Measurements from ENCODE around the gene PARP12.

Gene PARP12

DNA sequence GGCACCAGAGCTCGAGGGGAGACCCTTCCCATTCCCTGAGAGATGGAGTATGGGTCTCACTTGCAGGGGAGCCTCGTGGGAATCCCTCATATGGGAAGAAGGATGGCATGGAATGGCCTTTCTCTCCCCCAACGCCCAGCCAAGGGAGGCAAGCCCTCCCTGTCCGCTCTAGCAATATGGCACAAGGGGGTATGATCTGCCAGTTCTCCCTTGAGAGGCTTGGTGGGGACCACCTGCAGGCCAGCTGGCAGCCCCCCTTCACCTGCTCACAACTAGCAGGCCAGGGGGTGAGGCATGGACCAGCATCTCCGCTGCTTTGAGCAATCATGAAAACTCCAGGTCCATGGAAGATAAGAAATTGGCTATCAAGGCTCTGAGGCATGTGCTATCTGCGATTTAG is 70.8 kb downstream of the PARP12 start:
- no peak for DNase-seq (ENCODE audit: low read depth, low spot score)

GRCh38 chr7:139991269-139991666 is 71.5 kb downstream of the PARP12 start:
- DNase-seq (ENCODE audit: low read depth, low spot score) = no peak

- DNase-seq (ENCODE audit: low read depth, low spot score) = no peak
Observed at GRCh38 chr7:139990571-139991268, 72.0 kb downstream of the PARP12 start.

- no peak for DNase-seq (ENCODE audit: low read depth, low spot score)
Observed at GRCh38 chr7:139990142-139990535, 72.6 kb downstream of the PARP12 start.

DNA sequence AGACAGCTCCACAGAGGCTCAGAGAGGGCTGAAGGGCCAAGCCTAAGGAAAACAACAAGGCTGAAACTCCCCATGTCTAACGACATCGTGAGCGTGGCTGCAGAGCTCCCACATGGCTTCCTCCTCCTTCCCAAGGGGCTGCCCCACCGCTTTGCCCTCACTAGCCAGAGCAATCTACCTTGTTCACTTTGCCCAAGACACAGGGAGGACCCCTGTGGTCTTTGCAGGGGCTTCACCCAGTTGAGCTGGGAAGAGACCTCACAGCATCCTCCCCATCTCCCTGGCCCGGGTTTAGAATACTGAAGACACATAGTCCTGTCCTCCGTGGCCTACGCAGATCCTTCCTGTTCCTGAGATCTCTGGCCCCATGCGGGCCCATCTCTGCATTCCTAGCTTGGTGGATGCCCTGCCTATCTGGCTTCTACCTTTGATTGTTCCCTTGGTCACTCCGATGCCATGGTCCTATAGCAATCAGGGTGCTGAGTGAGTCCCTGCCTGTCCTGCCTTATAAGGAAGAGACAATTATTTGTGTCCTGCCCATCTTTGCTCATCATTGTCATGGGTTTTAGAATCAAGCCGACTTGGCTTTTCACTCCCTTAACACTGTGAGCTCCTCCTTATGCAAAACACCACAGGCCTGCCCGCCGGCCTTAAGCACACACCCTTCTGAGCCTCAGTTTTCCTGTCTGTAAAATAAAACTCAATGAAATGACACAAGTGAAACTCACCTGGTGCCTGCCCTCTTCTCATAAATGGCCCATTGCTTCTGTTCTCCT is 73.2 kb downstream of the PARP12 start:
- no peak for DNase-seq (ENCODE audit: low read depth, low spot score)

- peak; percentile 60 for DNase-seq (ENCODE audit: low read depth, low spot score)
Observed at GRCh38 chr7:139987691-139988516, 74.8 kb downstream of the PARP12 start.

DNA sequence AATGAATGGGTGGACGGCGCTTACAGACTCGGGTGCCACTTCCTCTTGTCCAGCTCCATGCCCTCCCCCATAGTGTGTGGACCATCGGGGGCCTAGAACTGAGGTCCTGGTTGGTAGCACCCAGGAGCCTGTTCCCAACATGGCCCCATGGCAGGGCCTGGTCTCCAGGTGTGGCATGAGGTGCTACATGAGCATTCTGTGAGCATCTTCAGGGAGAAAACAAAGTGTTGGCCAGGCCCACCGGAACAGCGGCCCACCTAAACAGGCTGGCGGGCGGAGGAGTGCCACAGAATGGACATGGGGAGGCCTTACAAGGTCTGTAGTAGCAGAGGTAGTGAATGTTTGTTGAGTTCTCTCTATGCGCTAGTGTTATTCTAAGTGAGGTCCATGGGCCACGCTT is 76.9 kb downstream of the PARP12 start:
- DNase-seq (ENCODE audit: low read depth, low spot score) = no peak

DNA sequence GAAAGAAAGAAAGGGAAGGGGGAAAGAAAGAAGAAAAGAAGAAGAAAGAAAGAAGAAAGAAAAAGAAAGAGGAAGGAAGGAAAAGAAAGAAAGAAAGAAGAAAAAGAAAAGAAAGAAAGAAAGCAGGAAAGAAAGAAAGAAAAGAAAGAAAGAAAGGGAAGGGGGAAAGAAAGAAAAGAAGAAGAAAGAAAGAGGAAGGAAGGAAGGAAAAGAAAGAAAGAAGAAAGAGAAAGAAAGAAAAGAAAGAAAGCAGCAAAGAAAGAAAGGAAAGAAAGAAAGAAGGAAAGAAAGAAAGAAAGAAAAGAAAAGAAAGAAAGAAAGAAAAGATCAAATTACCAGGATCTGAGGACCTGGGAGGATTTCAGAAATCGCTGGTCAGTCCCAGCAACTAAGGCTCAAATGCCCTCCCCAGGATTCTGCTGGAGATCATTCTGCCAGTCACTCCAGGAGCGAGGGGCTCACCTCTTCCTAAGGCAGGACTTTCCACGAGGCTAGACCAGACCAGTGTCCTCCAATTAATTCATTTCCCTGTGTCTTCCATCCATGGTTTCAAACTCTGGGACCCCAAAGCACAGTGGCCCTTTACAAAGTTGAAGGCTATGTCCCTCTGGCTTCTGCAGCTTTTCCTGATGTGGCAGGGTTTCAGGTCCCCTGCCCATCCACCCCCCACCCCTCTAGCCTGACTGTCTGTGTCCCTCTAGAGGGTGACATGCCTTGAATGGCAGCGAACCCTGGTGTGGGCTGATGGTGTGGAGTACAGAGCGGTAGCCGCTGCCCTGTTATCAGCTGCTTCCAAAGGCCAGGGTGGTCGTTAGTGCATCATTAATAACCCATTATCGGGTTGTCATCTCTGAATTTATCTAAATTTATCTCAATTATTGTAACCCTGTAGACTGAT is 77.9 kb downstream of the PARP12 start:
- no peak for DNase-seq (ENCODE audit: low read depth, low spot score)

DNA sequence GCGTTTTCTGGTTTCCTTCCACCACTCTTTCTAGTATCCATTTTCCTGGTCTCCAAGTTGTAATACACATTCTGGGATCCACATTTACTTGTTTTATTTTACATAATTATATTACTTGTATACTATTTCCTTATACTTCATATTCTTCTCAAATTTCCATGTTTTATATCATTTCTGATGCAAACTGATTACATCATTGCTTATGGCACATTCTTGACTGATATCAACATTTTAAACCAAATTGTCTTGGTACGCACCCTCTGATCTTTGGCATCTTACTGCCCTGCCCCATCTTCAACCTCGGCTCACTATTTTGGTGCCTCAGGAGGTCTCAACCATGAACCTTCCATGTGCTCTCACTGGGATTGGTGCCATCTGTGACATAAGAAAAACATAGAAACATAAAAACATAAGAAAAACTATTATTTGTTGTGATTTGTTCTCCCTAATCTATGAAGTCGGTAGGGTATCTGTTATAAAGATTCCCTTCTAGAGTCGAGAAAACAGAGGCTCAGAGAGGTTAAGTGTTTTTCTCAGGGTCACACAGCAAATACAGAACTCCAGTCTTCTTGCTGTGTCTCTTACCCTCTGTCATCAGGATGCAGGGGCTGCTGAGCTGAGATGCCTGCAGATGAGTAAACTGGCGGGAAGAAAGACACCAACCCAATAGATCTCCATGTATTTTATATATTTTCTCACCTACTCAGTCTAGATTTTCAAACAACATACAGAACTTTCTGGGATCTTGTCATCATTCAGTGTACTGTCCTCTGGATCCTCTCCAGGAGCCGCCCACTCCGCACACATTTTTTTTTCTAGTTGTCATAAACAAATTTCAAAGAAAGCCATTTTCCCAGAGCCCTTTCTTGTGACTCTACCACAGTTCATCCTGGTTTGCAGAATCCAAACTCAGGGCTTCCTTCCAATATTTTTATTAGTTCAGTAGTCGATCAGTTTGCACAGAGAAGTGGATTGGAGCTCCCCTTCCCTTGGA is 79.5 kb downstream of the PARP12 start:
- DNase-seq (ENCODE audit: low read depth, low spot score) = no peak

GRCh38 chr7:139981511-139981895 is 81.2 kb downstream of the PARP12 start:
- DNase-seq (ENCODE audit: low read depth, low spot score) = no peak

- no peak for DNase-seq (ENCODE audit: low read depth, low spot score)
Observed at GRCh38 chr7:139976838-139977656, 85.7 kb downstream of the PARP12 start.

DNA sequence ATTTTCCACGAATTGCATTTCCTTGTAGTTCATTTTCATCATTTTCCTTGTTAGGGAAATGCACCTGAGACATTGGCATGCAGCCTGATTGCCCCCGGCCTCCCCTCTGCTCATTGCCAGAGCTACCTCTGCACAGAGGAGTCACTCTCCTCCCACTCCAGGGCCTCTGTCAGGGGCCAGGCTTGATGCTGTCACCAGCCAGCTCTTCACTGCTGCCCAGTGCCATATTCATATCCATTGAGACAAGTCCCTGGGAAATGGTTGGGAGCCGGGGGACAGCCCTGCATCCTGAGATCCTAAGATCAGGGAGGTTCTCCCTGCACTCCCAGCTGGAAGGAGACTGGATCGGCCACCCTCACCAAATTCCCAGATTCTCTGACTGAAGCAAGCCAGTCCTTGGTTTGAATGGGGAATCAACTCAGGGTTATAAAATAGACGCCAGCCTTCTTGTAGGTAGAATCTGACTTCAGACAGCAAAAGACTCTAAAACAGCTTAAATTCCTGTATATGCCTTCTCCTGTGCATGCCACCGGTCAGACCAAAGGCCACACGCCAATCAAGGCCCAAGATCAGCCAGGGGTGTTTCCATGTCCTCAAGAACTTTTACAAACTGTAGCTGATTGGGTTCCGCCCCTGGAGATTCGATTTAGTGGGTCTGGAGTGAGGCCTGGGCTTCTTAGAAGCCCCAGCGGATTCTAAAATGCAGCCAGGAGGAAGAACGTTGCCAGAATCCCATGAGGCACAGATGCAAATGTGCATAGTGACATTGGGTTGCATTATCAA is 86.5 kb downstream of the PARP12 start:
- no peak for DNase-seq (ENCODE audit: low read depth, low spot score)

DNA sequence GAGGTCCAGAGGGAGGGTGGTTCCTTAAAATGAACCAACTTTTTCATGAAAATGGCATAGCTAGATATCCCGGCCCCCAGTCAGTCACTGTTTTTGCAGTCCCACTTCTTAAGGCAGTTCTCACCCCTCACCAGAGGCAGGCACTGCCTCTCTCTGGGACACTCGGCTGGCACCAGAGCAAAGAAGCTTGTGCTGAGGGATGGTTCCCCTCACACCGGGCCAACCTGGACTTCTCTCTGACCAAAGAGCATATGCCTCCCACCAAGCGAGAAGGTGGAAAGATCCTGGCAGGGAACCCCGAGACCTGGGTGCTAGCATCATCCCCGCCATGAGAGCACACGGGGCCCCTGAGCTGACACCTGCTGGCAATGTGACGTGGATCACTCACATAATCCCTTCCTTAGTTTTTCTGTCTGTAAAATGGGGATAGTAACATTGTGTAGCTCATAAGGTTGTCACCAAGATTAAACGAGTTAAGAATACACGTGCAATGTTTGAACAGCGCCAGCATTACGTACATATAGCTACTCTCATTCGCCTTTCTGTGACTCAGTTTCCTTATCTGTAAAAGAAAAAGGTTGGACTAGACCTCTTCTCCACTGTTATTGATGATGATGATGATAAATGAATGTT is 88.5 kb downstream of the PARP12 start:
- DNase-seq (ENCODE audit: low read depth, low spot score) = no peak

Data from brain pericyte (primary cell).